Type B pancreatic cell (in vitro differentiated cells): ENCODE data around the gene MAP2K1. TPM values are rescaled to one million over a fixed set of nuclear protein-coding genes. Genes with fewer than 3 reads are reported as not detected.

ENCODE experiments used
- DNase-seq: peaks from one replicate; pipeline ENCODE4 v3.0.0; 2021; ENCODE audit warnings: mixed read lengths; ENCODE audit not compliant: unreplicated experiment; ENCODE audit errors: extremely low spot score
- H3K27ac Mint-ChIP-seq: 2 replicates; pipeline ENCODE4 v1.8.0; 2021; ENCODE audit warnings: mild to moderate bottlenecking, mixed read lengths
- H3K27me3 Mint-ChIP-seq: 2 replicates; pipeline ENCODE4 v1.8.0; 2021; ENCODE audit warnings: mixed read lengths
- H3K36me3 Mint-ChIP-seq: 2 replicates; pipeline ENCODE4 v1.8.0; 2021; ENCODE audit warnings: mixed read lengths
- H3K4me1 Mint-ChIP-seq: one replicate; pipeline ENCODE4 v1.8.0; 2021; ENCODE audit warnings: mixed read lengths; ENCODE audit not compliant: unreplicated experiment
- H3K4me3 Mint-ChIP-seq: 2 replicates; pipeline ENCODE4 v1.8.0; 2021; ENCODE audit warnings: mild to moderate bottlenecking, mixed read lengths
- H3K9me3 Mint-ChIP-seq: 2 replicates; pipeline ENCODE4 v1.8.0; 2021; ENCODE audit warnings: mixed read lengths
- CTCF ChIP-seq: fragments of 200-600 bp; sonication (generic); conservative IDR thresholded peaks from 2 replicates; pipeline ENCODE4 v1.5.0; 2021; ENCODE audit warnings: antibody characterized with exemption, mild to moderate bottlenecking
- total RNA-seq: library from RNA; stranded (reverse); gene quantifications from 2 replicates; pipeline ENCODE4 v1.2.1, GENCODE V29; 2021; ENCODE audit warnings: low replicate concordance

The MAP2K1 gene
- total RNA-seq, 1 donor from 2014 or later = 33.8 TPM

- H3K9me3 Mint-ChIP-seq = peaks cover 4% of the 10 kb centered on the region
- TF ChIP-seq CTCF = no peak
- peaks cover 31% of the 10 kb centered on the region for H3K4me1 Mint-ChIP-seq
- no peak for DNase-seq
- H3K4me3 Mint-ChIP-seq = no peak overlapping the region
- no peak overlapping the region for H3K27ac Mint-ChIP-seq
- peaks cover 4% of the 10 kb centered on the region for H3K36me3 Mint-ChIP-seq
- H3K27me3 Mint-ChIP-seq = no peaks in the 10 kb centered on the region
Observed at GRCh38 chr15:66411190-66411589, 24.5 kb downstream of the MAP2K1 start.

- peaks cover 4% of the 10 kb centered on the region for H3K9me3 Mint-ChIP-seq
- no peak for DNase-seq
- no peaks in the 10 kb centered on the region for H3K27me3 Mint-ChIP-seq
- no peak for TF ChIP-seq CTCF
- no peak overlapping the region for H3K4me3 Mint-ChIP-seq
- no peak overlapping the region for H3K27ac Mint-ChIP-seq
- peaks cover 26% of the 10 kb centered on the region for H3K4me1 Mint-ChIP-seq
- peaks cover 4% of the 10 kb centered on the region for H3K36me3 Mint-ChIP-seq
Observed at GRCh38 chr15:66412220-66412619, 25.5 kb downstream of the MAP2K1 start.

GRCh38 chr15:66413579-66413978 lies 26.9 kb downstream of the MAP2K1 start:
- no peak for TF ChIP-seq CTCF
- Mint-ChIP-seq H3K4me3 (no peak overlapping the region), H3K9me3 (peaks cover 4% of the 10 kb centered on the region), H3K36me3 (peaks cover 4% of the 10 kb centered on the region), H3K27me3 (no peaks in the 10 kb centered on the region), H3K4me1 (peaks cover 31% of the 10 kb centered on the region), H3K27ac (no peak overlapping the region)
- DNase-seq = no peak

- H3K4me3 Mint-ChIP-seq = no peak overlapping the region
- H3K9me3 Mint-ChIP-seq = peaks cover 4% of the 10 kb centered on the region
- H3K4me1 Mint-ChIP-seq = peaks cover 16% of the 10 kb centered on the region
- peaks cover 4% of the 10 kb centered on the region for H3K36me3 Mint-ChIP-seq
- H3K27ac Mint-ChIP-seq = no peak overlapping the region
- no peaks in the 10 kb centered on the region for H3K27me3 Mint-ChIP-seq
- no peak for TF ChIP-seq CTCF
- DNase-seq = no peak
Observed at GRCh38 chr15:66415360-66415759, 28.6 kb downstream of the MAP2K1 start.

GRCh38 chr15:66417736-66418135 lies 31.0 kb downstream of the MAP2K1 start:
- DNase-seq = no peak
- Mint-ChIP-seq H3K9me3 (peaks cover 4% of the 10 kb centered on the region), H3K4me3 (no peak overlapping the region), H3K4me1 (peaks cover 6% of the 10 kb centered on the region), H3K27me3 (no peaks in the 10 kb centered on the region), H3K27ac (no peak overlapping the region), H3K36me3 (peaks cover 4% of the 10 kb centered on the region)
- TF ChIP-seq CTCF = no peak

GRCh38 chr15:66419471-66419870 lies 32.8 kb downstream of the MAP2K1 start:
- TF ChIP-seq CTCF = no peak
- Mint-ChIP-seq H3K36me3 (no peaks in the 10 kb centered on the region), H3K27ac (no peak overlapping the region), H3K4me3 (no peak overlapping the region), H3K27me3 (no peaks in the 10 kb centered on the region), H3K9me3 (no peaks in the 10 kb centered on the region), H3K4me1 (peaks cover 6% of the 10 kb centered on the region)
- DNase-seq = no peak
